ENCODE results near the gene OR4S2.

The OR4S2 gene, protein sequence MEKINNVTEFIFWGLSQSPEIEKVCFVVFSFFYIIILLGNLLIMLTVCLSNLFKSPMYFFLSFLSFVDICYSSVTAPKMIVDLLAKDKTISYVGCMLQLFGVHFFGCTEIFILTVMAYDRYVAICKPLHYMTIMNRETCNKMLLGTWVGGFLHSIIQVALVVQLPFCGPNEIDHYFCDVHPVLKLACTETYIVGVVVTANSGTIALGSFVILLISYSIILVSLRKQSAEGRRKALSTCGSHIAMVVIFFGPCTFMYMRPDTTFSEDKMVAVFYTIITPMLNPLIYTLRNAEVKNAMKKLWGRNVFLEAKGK

DNA sequence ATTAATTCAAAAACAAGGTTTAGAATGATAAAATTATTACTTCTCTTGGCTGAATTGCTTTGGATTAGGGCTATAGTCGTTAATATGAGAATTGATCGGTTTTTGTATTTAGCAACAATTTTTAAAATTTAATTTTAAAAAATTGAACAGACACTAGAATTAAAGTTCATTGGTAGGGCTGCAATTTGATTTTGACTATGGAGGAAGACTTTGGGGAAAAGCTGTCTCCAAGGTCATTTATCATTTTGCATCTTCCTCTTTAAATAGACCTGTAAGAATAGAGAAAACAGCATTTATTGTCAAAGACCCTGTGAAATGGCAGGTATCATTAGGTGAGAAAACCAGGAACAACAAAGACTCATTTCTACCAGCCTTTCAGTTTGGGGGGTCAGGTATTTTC, at the start of gene OR4S2:
OR4S2 (plus strand) TSS at position 301 of the 400 bp plus-strand sequence. CDS start 2,577 bp downstream, outside the sequence.
- in situ Hi-C loops (cut with HindIII; ENCODE audit: low sequenced_read_pairs), result no loop called here

DNA sequence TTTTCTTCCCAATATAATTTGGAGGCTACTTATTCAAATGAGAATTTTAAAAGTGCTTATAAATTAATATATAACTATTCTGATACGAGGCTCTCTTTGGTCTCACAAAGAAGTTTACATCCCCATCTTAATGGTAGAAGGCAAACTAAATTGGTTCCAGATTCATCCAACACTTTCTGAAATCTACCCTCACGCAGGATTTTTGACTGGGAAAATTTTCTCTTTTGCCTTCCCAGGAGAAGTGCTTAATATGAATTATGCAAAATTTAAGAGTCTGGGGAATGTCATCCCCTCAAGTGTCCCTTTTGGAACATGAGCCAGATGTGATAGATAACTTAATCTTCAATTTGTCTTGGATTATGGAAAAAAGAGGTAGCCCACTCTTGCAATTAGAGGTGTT, 40.6 kb upstream of the OR4S2 start, which contains the start of gene OR4C11:
OR4C11 (minus strand) TSS at position 101 of the 400 bp plus-strand sequence. CDS start 3,272 bp downstream, outside the sequence.
- in situ Hi-C loops (cut with HindIII; ENCODE audit: low sequenced_read_pairs), result no loop called here

GRCh38 chr11:55624531-55624930, 23.6 kb upstream of the OR4S2 start:
- in situ Hi-C loops (cut with HindIII; ENCODE audit: low sequenced_read_pairs), result no loop called here

- in situ Hi-C loops (cut with HindIII; ENCODE audit: low sequenced_read_pairs), result no loop called here
Observed at GRCh38 chr11:55634813-55635212, 13.3 kb upstream of the OR4S2 start, which contains the start of gene OR4P4. TSS of gene OR4P4 (plus strand) at chr11:55635113.

DNA sequence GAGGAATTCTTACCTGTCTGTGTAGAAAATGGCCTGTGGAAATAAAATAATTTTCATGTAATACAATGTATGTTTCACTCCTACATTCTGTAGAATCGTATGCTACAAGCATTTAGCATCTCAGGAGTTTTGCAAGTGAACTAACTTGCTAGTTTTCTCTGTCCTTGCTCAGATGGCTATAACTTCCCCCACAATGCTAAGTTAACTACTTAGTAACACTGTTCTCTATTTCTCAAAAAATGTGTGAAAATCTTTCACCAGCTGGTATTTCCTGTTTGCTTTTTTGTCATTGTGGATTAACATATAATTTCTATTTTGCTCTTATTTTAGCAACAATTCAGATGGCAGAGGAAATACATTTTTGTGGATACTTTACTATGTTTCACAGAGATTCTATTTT, 4.4 kb downstream of the OR4S2 start:
- in situ Hi-C loops (cut with HindIII; ENCODE audit: low sequenced_read_pairs), result no loop called here

GRCh38 chr11:55655096-55655495, 7.0 kb downstream of the OR4S2 start:
- in situ Hi-C loops (cut with HindIII; ENCODE audit: low sequenced_read_pairs), result no loop called here

- in situ Hi-C loops (cut with HindIII; ENCODE audit: low sequenced_read_pairs), result no loop called here
Observed at GRCh38 chr11:55658031-55658573, 10.0 kb downstream of the OR4S2 start.

GRCh38 chr11:55658608-55659007, 10.5 kb downstream of the OR4S2 start:
- in situ Hi-C loops (cut with HindIII; ENCODE audit: low sequenced_read_pairs), result no loop called here

GRCh38 chr11:55661901-55662300, 13.8 kb downstream of the OR4S2 start, which contains the start of gene OR4C6:
TSS of gene OR4C6 (plus strand) at chr11:55662201. CDS start at chr11:55665167, 2,966 bp downstream.
- in situ Hi-C loops (cut with HindIII; ENCODE audit: low sequenced_read_pairs), result no loop called here

GRCh38 chr11:55669376-55669775, 21.2 kb downstream of the OR4S2 start:
- in situ Hi-C loops (cut with HindIII; ENCODE audit: low sequenced_read_pairs), result no loop called here

- in situ Hi-C loops (cut with HindIII; ENCODE audit: low sequenced_read_pairs), result no loop called here
Observed at GRCh38 chr11:55673860-55674259, 25.7 kb downstream of the OR4S2 start.

DNA sequence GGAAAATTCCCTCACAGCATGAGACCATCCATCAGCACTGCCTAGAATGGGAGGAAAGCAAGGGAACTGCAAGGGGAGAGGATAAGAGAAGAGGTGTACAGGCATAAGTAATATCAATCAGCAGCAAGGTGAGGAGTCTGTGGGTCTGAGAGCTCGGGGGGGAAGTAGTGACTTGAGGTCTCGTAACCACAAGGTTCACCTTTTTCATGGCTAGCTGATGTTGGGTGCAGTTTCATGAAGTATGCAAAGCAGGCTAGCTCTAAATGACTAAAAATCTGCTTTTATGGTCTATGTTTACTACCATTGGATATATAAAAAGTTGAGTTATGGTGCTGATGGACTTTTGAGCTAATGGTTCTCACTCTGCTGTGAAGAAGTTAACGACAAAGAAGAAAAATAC, 49.7 kb downstream of the OR4S2 start:
- in situ Hi-C loops (cut with HindIII; ENCODE audit: low sequenced_read_pairs), result no loop called here

DNA sequence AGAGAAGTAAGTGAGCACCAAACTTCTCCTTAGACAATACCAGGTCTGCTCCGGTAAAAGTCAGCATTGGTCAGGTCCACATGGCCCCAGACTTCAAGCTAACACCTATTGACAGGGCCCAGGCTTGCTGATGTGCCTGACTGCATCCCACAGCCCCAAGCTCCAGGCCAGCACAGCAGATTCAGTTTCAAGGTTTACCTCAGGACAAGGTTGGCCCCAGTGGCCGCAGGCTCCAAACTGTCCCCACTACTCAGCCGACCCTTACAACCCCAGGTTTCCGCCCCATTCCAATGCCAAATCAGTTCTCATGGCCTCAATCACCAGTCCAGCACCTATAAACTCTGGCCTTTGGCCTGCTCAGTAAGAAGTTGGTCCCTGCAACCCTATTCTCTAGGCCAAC, 53.3 kb downstream of the OR4S2 start:
- in situ Hi-C loops (cut with HindIII; ENCODE audit: low sequenced_read_pairs), result no loop called here

Data from DLD1 (cell line).